ENCODE measurements around the gene CSAG1.
"Not testable (repeated sequence)": the region's sequence is repeated elsewhere in the genome, so short reads cannot be mapped to it uniquely, and the experiment has no call there.

The CSAG1 gene, protein sequence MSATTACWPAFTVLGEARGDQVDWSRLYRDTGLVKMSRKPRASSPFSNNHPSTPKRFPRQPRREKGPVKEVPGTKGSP

DNA sequence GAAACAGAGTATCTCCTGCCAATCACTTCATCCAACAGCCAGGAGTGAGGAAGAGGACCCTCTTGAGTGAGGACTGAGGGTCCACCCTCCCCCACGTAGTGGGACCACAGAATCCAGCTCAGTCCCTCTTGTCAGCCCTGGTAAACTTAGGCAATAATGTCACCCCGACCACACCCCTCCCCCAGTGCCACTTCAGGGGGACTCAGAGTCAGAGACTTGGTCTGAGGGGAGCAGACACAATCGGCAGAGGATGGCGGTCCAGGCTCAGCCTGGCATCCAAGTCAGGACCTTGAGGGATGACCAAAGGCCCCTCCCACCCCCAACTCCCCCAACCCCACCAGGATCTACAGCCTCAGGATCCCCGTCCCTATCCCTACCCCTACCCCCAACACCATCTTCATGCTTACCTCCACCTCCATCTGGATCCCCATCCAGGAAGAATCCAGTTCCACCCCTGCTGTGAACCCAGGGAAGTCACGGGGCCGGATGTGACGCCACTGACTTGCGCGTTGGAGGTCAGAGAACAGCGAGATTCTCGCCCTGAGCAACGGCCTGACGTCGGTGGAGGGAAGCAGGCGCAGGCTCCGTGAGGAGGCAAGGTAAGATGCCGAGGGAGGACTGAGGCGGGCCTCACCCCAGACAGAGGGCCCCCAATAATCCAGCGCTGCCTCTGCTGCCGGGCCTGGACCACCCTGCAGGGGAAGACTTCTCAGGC, at the start of gene CSAG1, which contains the start of gene MAGEA12:
Gene CSAG1 (minus strand): TSS at position 461 of the 715 bp plus-strand sequence. CDS start 1,261 bp downstream, outside the sequence.
Gene MAGEA12 (plus strand): TSS at position 497 of the 715 bp plus-strand sequence. CDS start 2,405 bp downstream, outside the sequence.
- TF ChIP-seq, protein P1, sequence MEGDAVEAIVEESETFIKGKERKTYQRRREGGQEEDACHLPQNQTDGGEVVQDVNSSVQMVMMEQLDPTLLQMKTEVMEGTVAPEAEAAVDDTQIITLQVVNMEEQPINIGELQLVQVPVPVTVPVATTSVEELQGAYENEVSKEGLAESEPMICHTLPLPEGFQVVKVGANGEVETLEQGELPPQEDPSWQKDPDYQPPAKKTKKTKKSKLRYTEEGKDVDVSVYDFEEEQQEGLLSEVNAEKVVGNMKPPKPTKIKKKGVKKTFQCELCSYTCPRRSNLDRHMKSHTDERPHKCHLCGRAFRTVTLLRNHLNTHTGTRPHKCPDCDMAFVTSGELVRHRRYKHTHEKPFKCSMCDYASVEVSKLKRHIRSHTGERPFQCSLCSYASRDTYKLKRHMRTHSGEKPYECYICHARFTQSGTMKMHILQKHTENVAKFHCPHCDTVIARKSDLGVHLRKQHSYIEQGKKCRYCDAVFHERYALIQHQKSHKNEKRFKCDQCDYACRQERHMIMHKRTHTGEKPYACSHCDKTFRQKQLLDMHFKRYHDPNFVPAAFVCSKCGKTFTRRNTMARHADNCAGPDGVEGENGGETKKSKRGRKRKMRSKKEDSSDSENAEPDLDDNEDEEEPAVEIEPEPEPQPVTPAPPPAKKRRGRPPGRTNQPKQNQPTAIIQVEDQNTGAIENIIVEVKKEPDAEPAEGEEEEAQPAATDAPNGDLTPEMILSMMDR (IDR thresholded peaks at IDR 0.05; ENCODE audit: insufficient read depth, missing control alignments), result no peak
- DNase-seq (ENCODE audit: insufficient read length, low spot score) (peak; percentile 53), FAIRE-seq (no peak)

DNA sequence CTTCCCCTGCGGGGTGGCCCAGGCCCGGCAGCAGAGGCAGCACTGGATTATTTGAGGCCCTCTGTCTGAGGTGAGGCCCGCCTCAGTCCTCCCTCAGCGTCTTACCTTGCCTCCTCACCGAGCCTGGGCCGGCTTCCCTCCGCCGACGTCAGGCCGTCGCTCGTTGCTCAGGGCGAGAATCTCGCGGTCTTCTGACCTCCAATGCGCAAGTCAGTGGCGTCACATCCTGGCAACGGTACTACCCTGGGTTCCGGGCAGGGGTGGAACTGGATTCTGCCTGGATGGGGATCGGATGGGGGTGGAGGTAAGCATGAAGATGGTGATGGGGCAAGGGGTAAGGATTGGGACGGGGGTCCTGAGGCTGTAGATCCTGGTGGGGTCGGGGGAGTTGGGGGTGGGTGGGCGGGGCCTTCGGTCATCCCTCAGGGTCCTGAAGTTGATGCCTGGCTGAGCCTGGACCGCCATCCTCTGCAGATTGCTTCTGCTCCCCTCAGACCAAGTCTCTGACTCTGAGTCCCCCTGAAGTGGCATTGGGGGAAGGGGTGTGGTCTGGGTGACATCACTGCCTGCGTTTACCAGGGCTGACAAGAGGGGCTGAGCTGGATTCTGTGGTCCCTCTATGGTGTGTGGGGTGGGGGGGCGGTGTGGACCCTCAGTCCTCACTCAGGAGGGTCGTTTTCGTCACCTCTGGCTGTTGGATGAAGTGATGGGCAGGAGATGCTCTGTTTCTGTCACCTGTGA, 36.2 kb upstream of the CSAG1 start, which contains the start of gene MAGEA6:
Gene MAGEA6 (minus strand): TSS at position 141 of the 741 bp plus-strand sequence. CDS start 2,039 bp downstream, outside the sequence.
- peak; percentile 100 for FAIRE-seq
- DNase-seq (ENCODE audit: insufficient read length, low spot score), result not testable (repeated sequence)

DNA sequence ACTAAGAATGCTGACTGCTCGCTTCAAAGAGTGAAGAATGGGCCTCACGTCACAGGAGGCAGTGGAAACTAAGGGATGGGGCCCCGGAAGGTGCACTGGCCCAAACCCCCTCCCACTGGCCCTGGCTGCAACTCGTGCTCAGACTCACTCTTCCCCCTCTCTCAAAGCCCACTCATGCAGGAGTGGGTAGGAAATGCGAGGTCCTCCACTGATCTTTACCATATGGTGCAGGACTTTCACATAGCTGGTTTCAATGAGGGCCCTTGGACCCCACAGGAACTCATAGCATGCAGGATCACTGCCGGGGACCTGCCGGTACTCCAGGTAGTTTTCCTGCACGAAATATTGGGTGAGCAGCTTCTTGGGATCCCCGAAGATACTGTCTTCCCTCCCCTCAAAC, 33.0 kb upstream of the CSAG1 start:
- FAIRE-seq; DNase-seq (ENCODE audit: insufficient read length, low spot score): not testable (repeated sequence)

DNA sequence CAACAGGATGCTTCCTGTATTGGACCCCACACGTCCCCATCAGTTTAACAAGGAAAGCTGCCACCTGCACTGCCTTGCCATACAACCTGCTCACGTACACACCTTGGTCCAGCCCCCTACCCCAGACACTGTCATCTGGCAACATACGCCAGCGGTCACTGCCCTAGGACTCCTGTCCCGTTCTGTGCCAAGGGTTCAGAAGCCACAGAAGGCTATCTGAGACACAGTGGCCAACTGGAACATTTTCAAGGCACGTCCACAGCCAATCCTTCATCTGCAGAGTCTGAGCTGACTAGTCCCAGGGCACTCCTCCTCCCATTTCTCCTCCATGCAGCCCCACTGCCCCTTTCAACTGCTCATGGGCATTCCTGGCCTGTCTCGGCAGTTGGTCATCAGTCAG, 28.1 kb upstream of the CSAG1 start:
- not testable (repeated sequence) for DNase-seq (ENCODE audit: insufficient read length, low spot score); FAIRE-seq

DNA sequence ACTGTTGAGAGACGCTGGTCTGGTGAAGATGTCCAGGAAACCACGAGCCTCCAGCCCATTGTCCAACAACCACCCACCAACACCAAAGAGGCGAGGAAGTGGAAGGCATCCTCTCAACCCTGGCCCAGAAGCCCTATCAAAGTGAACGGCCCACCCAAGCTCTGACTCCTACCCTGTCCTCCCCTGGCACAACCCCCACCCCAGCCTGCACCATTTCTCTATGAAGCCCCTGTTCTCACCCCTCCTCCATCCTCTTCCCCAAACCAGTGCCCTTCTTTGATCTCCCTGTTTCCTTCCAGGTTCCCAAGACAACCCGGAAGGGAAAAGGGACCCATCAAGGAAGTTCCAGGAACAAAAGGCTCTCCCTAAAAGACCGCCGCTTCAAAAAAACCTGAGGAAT, 26.0 kb upstream of the CSAG1 start:
- FAIRE-seq; DNase-seq (ENCODE audit: insufficient read length, low spot score): not testable (repeated sequence)

DNA sequence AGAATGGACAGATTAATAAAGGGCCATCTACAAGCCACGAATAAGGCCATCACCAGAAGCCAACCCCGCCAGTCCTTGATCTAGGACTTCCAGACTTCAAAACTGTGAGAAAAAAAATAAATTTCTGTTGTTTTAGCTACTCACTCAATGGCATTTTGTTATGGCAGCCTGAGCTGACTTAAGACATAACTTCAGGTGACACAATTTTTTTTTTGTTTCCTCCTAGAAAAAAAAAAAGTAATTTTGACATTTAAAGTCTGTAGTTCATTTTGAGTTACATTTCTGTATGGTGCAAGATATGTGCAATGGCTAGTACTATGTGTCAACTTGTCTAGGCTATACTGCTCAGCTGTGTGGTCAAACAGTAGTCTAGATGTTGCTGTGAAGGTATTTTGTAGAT, 25.4 kb upstream of the CSAG1 start, which contains the start of gene CSAG3:
Gene CSAG3 (plus strand): TSS at position 301 of the 400 bp plus-strand sequence.
- FAIRE-seq; DNase-seq (ENCODE audit: insufficient read length, low spot score): not testable (repeated sequence)

DNA sequence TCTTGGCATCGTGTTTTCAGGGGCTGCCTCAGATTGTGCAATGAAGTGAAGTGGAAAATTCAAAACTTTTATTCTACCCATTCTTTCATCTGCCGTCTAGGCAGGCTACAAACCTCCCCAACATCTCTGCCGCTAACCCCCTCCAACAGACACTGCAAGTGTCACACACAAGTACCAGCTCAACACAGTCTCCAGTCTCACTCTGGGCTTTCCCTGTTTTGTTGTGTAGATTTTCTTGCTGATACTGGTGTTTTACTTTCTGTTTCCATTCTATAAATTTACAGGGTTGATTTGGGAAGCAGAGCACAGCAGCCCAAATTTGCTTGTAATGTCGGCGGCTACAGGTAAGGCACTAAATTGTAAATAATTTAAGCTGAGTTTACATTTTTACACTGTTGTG, 21.4 kb upstream of the CSAG1 start:
- FAIRE-seq, result not testable (repeated sequence)

DNA sequence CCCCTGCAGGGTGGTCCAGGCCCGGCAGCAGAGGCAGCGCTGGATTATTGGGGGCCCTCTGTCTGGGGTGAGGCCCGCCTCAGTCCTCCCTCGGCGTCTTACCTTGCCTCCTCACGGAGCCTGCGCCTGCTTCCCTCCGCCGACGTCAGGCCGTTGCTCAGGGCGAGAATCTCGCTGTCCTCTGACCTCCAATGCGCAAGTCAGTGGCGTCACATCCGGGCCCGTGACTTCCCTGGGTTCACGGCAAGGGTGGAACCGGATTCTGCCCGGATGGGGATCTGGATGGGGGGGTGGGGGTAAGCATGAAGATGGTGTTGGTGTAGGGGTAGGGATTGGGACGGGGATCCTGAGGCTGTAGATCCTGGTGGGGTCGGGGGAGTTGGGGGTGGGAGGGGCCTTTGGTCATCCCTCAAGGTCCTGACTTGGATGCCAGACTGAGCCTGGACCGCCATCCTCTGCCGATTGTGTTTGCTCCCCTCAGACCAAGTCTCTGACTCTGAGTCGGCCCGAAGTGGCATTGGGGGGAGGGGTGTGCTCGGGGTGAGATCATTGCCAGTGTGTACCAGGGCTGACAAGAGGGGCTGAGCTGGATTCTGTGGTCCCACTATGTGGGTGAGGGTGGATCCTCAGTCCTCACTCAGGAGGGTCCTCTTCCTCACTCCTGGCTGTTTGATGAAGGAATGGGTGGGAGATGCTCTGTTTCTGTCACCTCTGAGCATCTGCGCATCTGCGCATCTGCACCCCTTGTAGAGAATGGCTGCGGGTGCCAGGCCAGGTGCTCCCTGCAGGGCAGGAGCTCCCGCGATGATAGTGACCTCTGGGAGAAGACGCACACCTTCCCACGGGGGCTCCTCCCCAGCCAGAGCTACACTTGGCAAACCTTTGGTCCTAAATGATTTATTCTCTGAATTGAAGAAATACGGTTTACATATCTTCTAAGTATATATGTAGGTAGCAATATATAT, 20.4 kb upstream of the CSAG1 start, which contains the start of gene MAGEA2:
Gene MAGEA2 (minus strand): TSS at position 157 of the 965 bp plus-strand sequence. CDS start 2,479 bp downstream, outside the sequence.
- not testable (repeated sequence) for DNase-seq (ENCODE audit: insufficient read length, low spot score); FAIRE-seq

More for the DNA sequence above, 21.4 kb upstream of the CSAG1 start:
- DNase-seq (ENCODE audit: insufficient read length, low spot score), result not testable (repeated sequence)

DNA sequence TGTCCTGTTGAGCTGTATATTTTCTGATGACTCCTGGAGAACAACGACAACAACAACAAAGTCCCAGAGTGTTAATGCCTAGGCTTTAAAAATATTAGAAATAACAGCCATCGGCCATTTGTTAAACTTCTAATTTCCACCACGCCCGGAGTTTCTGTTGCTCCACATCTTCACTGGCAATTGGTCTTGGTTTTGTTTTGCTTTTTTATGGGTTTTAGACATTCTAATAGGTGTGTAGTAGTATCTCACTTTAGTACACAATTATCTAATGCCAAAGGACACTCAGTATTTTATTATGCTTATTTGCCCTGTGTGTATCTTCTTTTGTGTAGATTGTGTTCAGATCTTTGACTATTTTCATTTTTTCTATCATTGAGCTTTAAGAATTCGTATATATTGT, 5.0 kb upstream of the CSAG1 start:
- FAIRE-seq, result no peak
- TF ChIP-seq, protein P1 (IDR thresholded peaks at IDR 0.05; ENCODE audit: insufficient read depth, missing control alignments), result no peak
- no peak for DNase-seq (ENCODE audit: insufficient read length, low spot score)

DNA sequence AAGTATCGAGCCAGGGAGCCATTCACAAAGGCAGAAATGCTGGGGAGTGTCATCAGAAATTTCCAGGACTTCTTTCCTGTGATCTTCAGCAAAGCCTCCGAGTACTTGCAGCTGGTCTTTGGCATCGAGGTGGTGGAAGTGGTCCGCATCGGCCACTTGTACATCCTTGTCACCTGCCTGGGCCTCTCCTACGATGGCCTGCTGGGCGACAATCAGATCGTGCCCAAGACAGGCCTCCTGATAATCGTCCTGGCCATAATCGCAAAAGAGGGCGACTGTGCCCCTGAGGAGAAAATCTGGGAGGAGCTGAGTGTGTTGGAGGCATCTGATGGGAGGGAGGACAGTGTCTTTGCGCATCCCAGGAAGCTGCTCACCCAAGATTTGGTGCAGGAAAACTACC, 3.0 kb upstream of the CSAG1 start:
- FAIRE-seq; DNase-seq (ENCODE audit: insufficient read length, low spot score): not testable (repeated sequence)

Data from D721Med (cell line).